SHP77 treated with DMSO at 0.1 percent for 48 hours (cell line): Measurements from ENCODE around the gene ASCC1.
"Not testable (repeated sequence)": the region's sequence is repeated elsewhere in the genome, so short reads cannot be mapped to it uniquely, and the experiment has no call there.

Experiments
- DNase-seq: peaks from one replicate; lab custom pipeline; 2025; lab: John Stamatoyannopoulos, UW

The ASCC1 gene

GRCh38 chr10:72124989-72125388 lies 91.1 kb downstream of the ASCC1 start:
- no peak for DNase-seq

GRCh38 chr10:72124381-72124780 lies 91.7 kb downstream of the ASCC1 start:
- no peak for DNase-seq

- no peak for DNase-seq
These were observed 92.5 kb downstream of the ASCC1 start for GRCh38 chr10:72123616-72124015.

GRCh38 chr10:72122221-72122620 lies 93.9 kb downstream of the ASCC1 start:
- DNase-seq = no peak

GRCh38 chr10:72121389-72121788 lies 94.7 kb downstream of the ASCC1 start:
- no peak for DNase-seq

- DNase-seq = no peak
These were observed 99.7 kb downstream of the ASCC1 start for GRCh38 chr10:72116372-72116771.

- DNase-seq = no peak
These were observed 101.2 kb downstream of the ASCC1 start for GRCh38 chr10:72114706-72115450.

GRCh38 chr10:72110673-72111401 lies 105.2 kb downstream of the ASCC1 start:
- no peak for DNase-seq

- no peak for DNase-seq
These were observed 106.4 kb downstream of the ASCC1 start for GRCh38 chr10:72109636-72110157.

GRCh38 chr10:72108830-72109635 lies 107.0 kb downstream of the ASCC1 start:
- DNase-seq = no peak

GRCh38 chr10:72108004-72108370 lies 108.1 kb downstream of the ASCC1 start:
- not testable (repeated sequence) for DNase-seq

GRCh38 chr10:72107325-72108003 lies 108.6 kb downstream of the ASCC1 start:
- no peak for DNase-seq

GRCh38 chr10:72106896-72107295 lies 109.2 kb downstream of the ASCC1 start:
- no peak for DNase-seq

- no peak for DNase-seq
These were observed 109.8 kb downstream of the ASCC1 start for GRCh38 chr10:72106154-72106849.

GRCh38 chr10:72105710-72106109 lies 110.4 kb downstream of the ASCC1 start:
- DNase-seq = no peak

- no peak for DNase-seq
These were observed 111.0 kb downstream of the ASCC1 start for GRCh38 chr10:72105098-72105475.

- no peak for DNase-seq
These were observed 111.5 kb downstream of the ASCC1 start for GRCh38 chr10:72104472-72105097.

GRCh38 chr10:72099600-72099921 lies 116.5 kb downstream of the ASCC1 start:
- DNase-seq = no peak

GRCh38 chr10:72098836-72099599 lies 117.1 kb downstream of the ASCC1 start:
- DNase-seq = no peak

- no peak for DNase-seq
These were observed 117.7 kb downstream of the ASCC1 start for GRCh38 chr10:72098301-72098835.
